Body of pancreas (tissue), 4 donors: ENCODE results near the gene ABTB1.

Experiments
- CTCF ChIP-seq, 7 experiments: fragments of 450-650 bp in 4 of 7; fragments of 200-600 bp in 3 of 7; sonication (generic) in 3 of 7; IDR thresholded peaks; one replicate each; pipeline ENCODE4 v1.5.1; 2016 to 2019; ENCODE audit warnings: antibody characterized with exemption in 7 of 7
- POLR2A ChIP-seq, 3 donors: fragments of 450-650 bp; IDR thresholded peaks; one replicate each; pipeline ENCODE4 v1.6.1; 2016; ENCODE audit warnings: antibody characterized with exemption in 3 of 3, mild to moderate bottlenecking in 2 of 3

GRCh38 chr3:127667119-127667681 lies 5.6 kb upstream of the ABTB1 start:
- no peak for TF ChIP-seq CTCF (IDR thresholded peaks at IDR 0.05)
- no peak for TF ChIP-seq POLR2A (IDR thresholded peaks at IDR 0.05)
